Ectodermal cell (in vitro differentiated cells): ENCODE data around the gene BTN2A1.
"Not testable (repeated sequence)": the region's sequence is repeated elsewhere in the genome, so short reads cannot be mapped to it uniquely, and the experiment has no call there.

Experiments used
- H3K27ac ChIP-seq: 2 replicates; pipeline ENCODE4 v1.7.0; 2013; ENCODE audit warnings: mild to moderate bottlenecking, low read depth, low read length; ENCODE audit not compliant: insufficient read depth, poor library complexity, severe bottlenecking
- H3K27me3 ChIP-seq: 2 replicates; pipeline ENCODE4 v1.7.0; 2013; ENCODE audit warnings: mild to moderate bottlenecking, low read length; ENCODE audit not compliant: insufficient read depth, control insufficient read depth, poor library complexity, severe bottlenecking
- H3K36me3 ChIP-seq: one replicate; pipeline ENCODE4 v1.7.0; 2013; ENCODE audit warnings: low read length; ENCODE audit not compliant: control insufficient read depth, insufficient read depth
- H3K4me1 ChIP-seq: one replicate; pipeline ENCODE4 v1.7.0; 2013; ENCODE audit warnings: low read length; ENCODE audit not compliant: control insufficient read depth, insufficient read depth
- H3K4me3 ChIP-seq: 2 replicates; pipeline ENCODE4 v1.7.0; 2013; ENCODE audit warnings: low read depth, low read length, control low read depth; ENCODE audit not compliant: insufficient read depth
- H3K9me3 ChIP-seq: 2 replicates; pipeline ENCODE4 v1.7.0; 2013; ENCODE audit warnings: mild to moderate bottlenecking, low read length, moderate library complexity; ENCODE audit not compliant: control insufficient read depth
- WGBS, 2 experiments: methylation state at CpG; one replicate each; pipeline ENCODE4 v1.1.7; 2013; ENCODE audit warnings: missing lambda C conversion rate in 2 of 2; 5-methylcytosine and 5-hydroxymethylcytosine counted together

BTN2A1 gene

DNA sequence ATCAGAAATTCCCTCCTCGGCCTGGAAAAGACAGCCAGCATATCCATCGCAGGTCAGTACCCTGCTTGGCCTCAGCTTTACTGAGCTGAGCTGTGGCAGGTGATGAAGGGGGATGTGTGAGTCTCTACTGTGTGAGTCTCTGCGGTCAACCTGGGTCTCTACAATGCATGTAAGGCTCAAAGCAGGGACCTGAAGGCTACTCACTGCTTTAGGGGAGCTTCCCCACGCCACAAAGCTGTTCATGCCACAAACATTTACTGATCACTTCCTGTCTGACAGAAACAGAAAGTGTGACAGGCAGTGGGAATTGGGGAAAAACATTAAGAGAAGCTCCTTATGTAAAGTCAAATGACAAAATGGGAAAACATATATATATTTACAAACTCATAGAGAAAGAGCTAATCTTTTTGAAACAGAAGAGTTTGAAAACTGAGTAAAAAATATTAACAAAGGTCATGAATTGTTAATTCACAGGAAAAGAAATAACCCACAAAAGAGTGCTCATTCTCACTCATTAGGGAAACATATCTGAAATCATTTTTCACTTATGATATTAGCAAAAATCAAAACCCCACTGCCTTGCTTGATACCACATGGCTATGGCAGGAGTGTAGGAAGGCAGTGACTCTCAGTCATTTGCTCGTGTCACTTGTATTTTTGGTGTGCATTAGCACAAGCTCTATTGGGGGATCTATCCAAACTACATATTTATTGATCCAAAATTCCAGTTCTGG, 11.7 kb upstream of the BTN2A1 start:
- Histone ChIP-seq H3K27ac (no peak overlapping the region), H3K9me3 (no peaks in the 10 kb centered on the region), H3K4me1 (no peaks in the 10 kb centered on the region), H3K4me3 (no peak overlapping the region), H3K36me3 (no peaks in the 10 kb centered on the region), H3K27me3 (no peaks in the 10 kb centered on the region)
- WGBS, 2 experiments = 87 to 96% methylated on average over 5 of the region's 5 CpGs

DNA sequence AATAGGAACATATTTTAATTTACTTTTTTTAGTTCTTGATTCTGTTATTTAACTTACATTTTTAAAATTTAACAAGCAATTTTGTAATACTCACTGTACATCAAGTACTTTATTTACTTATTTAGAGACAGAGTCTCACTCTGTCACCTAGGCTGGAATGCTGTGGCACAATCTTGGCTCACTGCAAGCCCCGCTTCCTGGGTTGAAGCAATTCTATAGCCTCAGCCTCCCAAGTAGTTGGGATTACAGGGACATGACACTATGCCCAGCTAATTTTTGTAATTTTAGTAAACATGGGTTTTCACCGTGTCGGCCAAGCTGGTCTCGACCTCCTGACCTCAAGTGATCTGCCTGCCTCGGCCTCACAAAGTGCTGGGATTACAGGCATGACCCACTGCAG, 10.5 kb upstream of the BTN2A1 start:
- Histone ChIP-seq H3K4me1 (no peaks in the 10 kb centered on the region), H3K9me3 (no peaks in the 10 kb centered on the region), H3K27me3 (no peaks in the 10 kb centered on the region), H3K4me3 (no peak overlapping the region), H3K36me3 (no peaks in the 10 kb centered on the region), H3K27ac (no peak overlapping the region)
- whole genome bisulfite sequencing, 2 experiments = 92 to 95% methylated on average over 5 of the region's 5 CpGs

DNA sequence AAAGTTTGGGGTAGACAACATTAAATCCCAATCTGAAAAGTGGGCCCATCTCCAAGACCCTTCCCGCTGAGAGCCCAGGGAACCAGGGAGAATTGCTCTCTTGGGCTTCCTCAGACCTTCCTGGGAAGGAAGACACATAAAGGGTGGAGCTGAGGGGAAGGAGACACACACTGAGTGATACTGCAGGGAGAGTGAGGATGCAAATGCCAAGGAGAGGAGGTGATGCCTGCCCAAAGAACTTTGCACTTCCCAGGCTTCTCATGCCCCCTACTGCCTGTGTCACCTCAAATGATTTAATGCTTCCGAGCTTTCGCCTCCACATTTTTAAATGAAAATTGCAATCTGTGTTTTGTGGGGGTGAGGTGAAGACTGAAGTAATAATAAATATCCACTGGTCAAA, 7.5 kb upstream of the BTN2A1 start:
- WGBS, 2 experiments = 78 to 81% methylated on average over 2 to 3 of the region's 3 CpGs
- no peak overlapping the region for H3K4me3 ChIP-seq
- H3K9me3 ChIP-seq = no peaks in the 10 kb centered on the region
- no peaks in the 10 kb centered on the region for H3K27me3 ChIP-seq
- H3K4me1 ChIP-seq = no peaks in the 10 kb centered on the region
- H3K27ac ChIP-seq = no peak overlapping the region
- no peaks in the 10 kb centered on the region for H3K36me3 ChIP-seq

GRCh38 chr6:26452631-26453235, 5.0 kb upstream of the BTN2A1 start:
- H3K36me3 ChIP-seq = no peaks in the 10 kb centered on the region
- no peaks in the 10 kb centered on the region for H3K9me3 ChIP-seq
- no peaks in the 10 kb centered on the region for H3K4me1 ChIP-seq
- H3K4me3 ChIP-seq = no peak overlapping the region
- no peak overlapping the region for H3K27ac ChIP-seq
- WGBS, 2 experiments = 100% methylated on average over 1 of the region's 1 CpG; no CpG with 5 or more reads in 1 of the 2 experiments
- H3K27me3 ChIP-seq = no peaks in the 10 kb centered on the region

DNA sequence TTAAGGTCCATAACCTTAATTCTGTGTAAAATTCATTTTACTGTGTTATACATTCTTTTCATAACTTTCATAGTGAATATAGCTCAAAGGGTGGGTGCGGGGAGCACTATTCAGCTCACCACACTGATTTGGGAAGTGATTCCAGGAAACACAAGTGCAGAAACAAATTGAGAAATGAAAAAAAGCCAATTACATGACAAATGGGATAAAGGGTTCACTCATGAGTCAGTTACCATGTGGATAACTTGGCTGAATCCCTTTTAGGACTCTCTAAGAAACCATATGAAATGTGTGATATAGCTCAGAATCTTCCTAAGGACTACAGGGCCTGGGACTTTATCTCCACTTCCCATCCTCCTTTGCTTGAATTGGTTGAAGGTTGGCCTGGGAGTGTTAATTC, 3.1 kb upstream of the BTN2A1 start:
- Histone ChIP-seq H3K9me3 (no peaks in the 10 kb centered on the region), H3K4me3 (no peak overlapping the region), H3K27me3 (no peaks in the 10 kb centered on the region), H3K36me3 (no peaks in the 10 kb centered on the region), H3K27ac (no peak overlapping the region), H3K4me1 (no peaks in the 10 kb centered on the region)
- WGBS, 2 experiments = 48 to 64% methylated on average over 1 of the region's 1 CpG

GRCh38 chr6:26455357-26455970, 2.3 kb upstream of the BTN2A1 start:
- no peak overlapping the region for H3K27ac ChIP-seq
- H3K36me3 ChIP-seq = no peaks in the 10 kb centered on the region
- 89 to 92% methylated on average over 2 to 3 of the region's 3 CpGs for WGBS, 2 experiments
- H3K27me3 ChIP-seq = no peaks in the 10 kb centered on the region
- no peaks in the 10 kb centered on the region for H3K9me3 ChIP-seq
- H3K4me3 ChIP-seq = no peak overlapping the region
- H3K4me1 ChIP-seq = no peaks in the 10 kb centered on the region

- no peaks in the 10 kb centered on the region for H3K9me3 ChIP-seq
- peak overlapping the region; percentile 64 for H3K4me3 ChIP-seq
- 34 to 35% methylated on average over 8 to 9 of the region's 9 CpGs for WGBS, 2 experiments
- H3K27me3 ChIP-seq = no peaks in the 10 kb centered on the region
- H3K27ac ChIP-seq = peak overlapping the region; percentile 52
- no peaks in the 10 kb centered on the region for H3K36me3 ChIP-seq
- no peaks in the 10 kb centered on the region for H3K4me1 ChIP-seq
Observed at GRCh38 chr6:26457264-26457805, 420 bp upstream of the BTN2A1 start.

DNA sequence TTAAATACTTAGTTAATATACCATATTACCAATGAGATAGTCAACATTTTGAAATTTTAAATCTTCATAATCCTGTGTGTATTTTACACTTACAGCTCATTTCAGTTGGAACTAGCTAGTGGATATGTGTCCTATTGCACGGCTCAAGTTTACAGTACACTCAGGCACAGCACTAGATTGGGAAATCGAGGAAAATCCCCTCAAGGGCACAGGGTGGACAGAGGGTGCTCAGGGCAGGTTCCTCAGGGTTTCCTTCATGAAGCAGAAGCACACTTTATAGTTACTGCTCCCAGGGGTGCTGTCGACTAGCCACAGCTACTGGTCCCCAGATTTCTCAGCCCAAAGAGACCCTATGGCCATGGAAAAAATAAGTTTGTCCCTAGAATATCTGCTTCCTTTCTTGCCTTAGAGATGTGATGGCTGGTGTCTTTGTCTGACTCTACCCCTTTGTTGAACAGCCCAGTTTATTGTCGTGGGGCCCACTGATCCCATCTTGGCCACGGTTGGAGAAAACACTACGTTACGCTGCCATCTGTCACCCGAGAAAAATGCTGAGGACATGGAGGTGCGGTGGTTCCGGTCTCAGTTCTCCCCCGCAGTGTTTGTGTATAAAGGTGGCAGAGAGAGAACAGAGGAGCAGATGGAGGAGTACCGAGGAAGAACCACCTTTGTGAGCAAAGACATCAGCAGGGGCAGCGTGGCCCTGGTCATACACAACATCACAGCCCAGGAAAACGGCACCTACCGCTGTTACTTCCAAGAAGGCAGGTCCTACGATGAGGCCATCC, 1.5 kb downstream of the BTN2A1 start:
- 92 to 94% methylated on average over 16 of the region's 16 CpGs for WGBS, 2 experiments
- Histone ChIP-seq H3K36me3 (peaks cover 14% of the 10 kb centered on the region), H3K27ac (no peak overlapping the region), H3K9me3 (no peaks in the 10 kb centered on the region), H3K4me3 (no peak overlapping the region), H3K27me3 (no peaks in the 10 kb centered on the region), H3K4me1 (no peaks in the 10 kb centered on the region)

GRCh38 chr6:26461353-26461752, 3.6 kb downstream of the BTN2A1 start:
- not testable (repeated sequence) for H3K4me1 ChIP-seq, H3K27me3 ChIP-seq, H3K4me3 ChIP-seq, H3K27ac ChIP-seq, H3K9me3 ChIP-seq
- H3K36me3 ChIP-seq = peaks cover 34% of the 10 kb centered on the region
- WGBS, 2 experiments = 71 to 78% methylated on average over 4 to 5 of the region's 5 CpGs

DNA sequence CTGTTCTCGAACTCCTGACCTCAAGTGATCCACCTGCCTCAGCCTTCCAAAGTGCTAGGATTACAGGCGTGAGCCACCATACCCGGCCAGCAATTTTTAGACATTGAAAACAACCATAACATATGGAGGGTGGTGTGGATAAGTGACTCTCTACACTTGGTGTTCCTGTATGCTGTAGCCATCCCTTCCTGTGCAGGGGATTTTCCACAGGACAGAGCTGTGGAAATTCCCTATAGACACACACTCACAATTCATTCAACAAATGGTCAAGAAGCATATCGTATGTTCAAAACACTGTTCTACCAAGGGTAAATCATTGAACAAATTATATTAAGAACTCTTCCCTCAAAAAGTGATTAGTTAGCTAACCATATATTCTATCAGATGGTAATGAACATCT, 6.3 kb downstream of the BTN2A1 start:
- H3K9me3 ChIP-seq = no peaks in the 10 kb centered on the region
- WGBS, 2 experiments = 98 to 99% methylated on average over 4 of the region's 4 CpGs
- no peaks in the 10 kb centered on the region for H3K27me3 ChIP-seq
- H3K4me3 ChIP-seq = no peak overlapping the region
- H3K27ac ChIP-seq = no peak overlapping the region
- peaks cover 56% of the 10 kb centered on the region for H3K36me3 ChIP-seq
- no peaks in the 10 kb centered on the region for H3K4me1 ChIP-seq
